ENCODE measurements around the gene SNW1.
"Not testable (repeated sequence)": the region's sequence is repeated elsewhere in the genome, so short reads cannot be mapped to it uniquely, and the experiment has no call there.

The SNW1 gene

GRCh38 chr14:77747425-77747824, 13.5 kb downstream of the SNW1 start:
- DNase-seq (ENCODE audit: low read depth): not testable (repeated sequence)

DNA sequence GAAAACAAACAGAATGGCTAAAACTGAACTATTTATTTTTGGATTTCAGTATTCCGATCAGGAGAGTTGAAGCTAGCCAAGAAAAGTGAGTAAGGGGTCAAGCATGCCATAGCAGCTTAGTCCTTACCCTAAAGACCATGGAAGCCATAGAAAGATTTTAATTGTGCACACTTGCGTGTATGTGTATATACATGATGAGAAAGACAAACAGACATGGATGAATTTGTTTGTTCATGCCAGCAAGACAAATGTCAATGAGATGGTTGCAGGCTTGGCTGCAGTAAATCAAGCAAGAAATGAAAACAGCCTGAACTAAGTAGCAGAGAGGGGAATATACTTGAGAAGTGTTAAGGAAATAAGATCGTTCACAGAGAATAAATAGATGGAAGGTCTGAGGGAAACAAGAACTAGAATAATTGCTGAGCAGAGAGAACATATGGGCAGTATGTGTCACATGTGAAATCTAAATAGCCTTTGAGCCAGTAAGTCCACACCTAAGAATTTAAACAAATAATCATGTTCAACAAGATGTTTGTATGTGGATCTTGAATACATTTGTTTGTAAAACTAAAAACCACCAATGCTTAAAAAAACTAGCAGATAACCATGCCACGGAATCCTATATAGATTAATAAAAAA, 14.8 kb downstream of the SNW1 start:
- no peak for DNase-seq (ENCODE audit: low read depth)

- DNase-seq (ENCODE audit: low read depth): no peak
These were observed 19.5 kb downstream of the SNW1 start for GRCh38 chr14:77741438-77741837.

GRCh38 chr14:77738559-77739250, 22.3 kb downstream of the SNW1 start:
- no peak for DNase-seq (ENCODE audit: low read depth)

DNA sequence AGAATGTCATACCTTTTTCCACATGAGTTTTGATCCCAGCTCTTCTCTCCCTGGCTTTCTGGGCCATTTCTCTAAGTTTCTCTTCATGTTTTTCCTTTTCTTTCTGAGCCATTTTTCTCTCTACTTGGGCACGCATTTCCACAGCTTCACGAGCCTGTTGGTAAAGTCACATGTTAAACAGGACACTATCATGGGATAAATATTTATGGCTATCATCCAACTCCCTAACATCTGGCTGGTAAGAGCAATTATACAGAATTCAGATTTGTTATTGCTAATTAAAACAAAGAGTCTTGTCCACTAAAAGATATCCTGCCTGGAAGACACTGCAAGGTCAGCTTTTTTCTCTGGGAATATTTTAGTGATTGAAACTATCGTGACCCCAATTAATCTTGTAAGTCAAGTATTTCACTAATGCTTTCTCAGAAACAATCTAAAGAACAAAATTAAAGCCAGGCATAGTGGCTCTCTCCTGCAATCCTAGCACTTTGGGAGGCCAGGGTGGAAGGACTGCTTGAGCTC, 29.9 kb downstream of the SNW1 start:
- no peak for DNase-seq (ENCODE audit: low read depth)

DNA sequence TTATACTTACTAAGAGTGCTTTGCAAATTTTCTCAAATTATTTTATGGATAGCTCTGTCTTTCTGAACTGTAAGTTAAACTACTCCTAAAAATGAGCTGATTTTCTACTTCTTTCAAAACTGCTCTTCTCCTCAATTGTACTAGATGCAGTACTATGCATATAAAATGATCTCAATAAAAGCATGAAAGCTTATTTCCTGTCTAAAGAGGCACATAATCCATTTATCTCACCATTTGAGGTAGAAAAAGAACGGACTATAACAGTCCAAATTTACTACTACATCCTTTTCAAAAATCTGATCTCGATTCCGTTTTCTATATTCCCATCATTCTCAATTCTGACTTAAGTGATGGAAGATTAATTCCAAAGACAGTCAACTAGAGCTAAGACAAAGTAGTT, 38.7 kb downstream of the SNW1 start:
- no peak for DNase-seq (ENCODE audit: low read depth)

- no peak for DNase-seq (ENCODE audit: low read depth)
These were observed 39.5 kb downstream of the SNW1 start for GRCh38 chr14:77721437-77721836.

GRCh38 chr14:77717608-77718305, 43.2 kb downstream of the SNW1 start:
- DNase-seq (ENCODE audit: low read depth): no peak

- no peak for DNase-seq (ENCODE audit: low read depth)
These were observed 46.0 kb downstream of the SNW1 start for GRCh38 chr14:77714926-77715325.

DNA sequence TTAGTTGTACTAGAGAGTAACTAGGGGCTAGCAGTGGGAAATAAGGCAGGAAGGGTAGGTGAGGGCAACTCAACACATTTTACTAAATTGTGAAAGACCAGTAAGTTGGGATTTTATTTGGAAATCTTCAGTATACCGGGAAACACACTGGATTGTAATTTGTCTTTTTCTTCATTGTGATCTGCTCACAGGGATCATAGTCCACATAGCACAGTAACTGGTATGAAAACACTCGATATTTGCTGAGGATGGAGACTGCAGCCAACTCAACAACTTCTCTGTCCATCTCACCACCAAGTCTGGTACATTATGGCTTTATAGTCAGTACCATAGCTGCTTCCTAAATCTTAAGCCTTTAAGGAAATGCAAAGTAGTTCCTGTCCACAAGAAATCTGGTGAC, 50.6 kb downstream of the SNW1 start:
- no peak for DNase-seq (ENCODE audit: low read depth)

- DNase-seq (ENCODE audit: low read depth): no peak
These were observed 51.5 kb downstream of the SNW1 start for GRCh38 chr14:77709412-77709811.

GRCh38 chr14:77708749-77709148, 52.2 kb downstream of the SNW1 start:
- DNase-seq (ENCODE audit: low read depth): no peak

GRCh38 chr14:77707724-77708408, 53.1 kb downstream of the SNW1 start, which contains the start of the genes ALKBH1 and SLIRP:
Gene ALKBH1, minus strand, starts transcription at chr14:77708023. Its CDS starts 19 bp downstream, at chr14:77708004.
Gene SLIRP, plus strand, starts transcription at chr14:77708103. Its CDS starts 9 bp downstream, at chr14:77708112.
- peak; percentile 84 for DNase-seq (ENCODE audit: low read depth)

GRCh38 chr14:77707355-77707723, 53.6 kb downstream of the SNW1 start:
- no peak for DNase-seq (ENCODE audit: low read depth)

DNA sequence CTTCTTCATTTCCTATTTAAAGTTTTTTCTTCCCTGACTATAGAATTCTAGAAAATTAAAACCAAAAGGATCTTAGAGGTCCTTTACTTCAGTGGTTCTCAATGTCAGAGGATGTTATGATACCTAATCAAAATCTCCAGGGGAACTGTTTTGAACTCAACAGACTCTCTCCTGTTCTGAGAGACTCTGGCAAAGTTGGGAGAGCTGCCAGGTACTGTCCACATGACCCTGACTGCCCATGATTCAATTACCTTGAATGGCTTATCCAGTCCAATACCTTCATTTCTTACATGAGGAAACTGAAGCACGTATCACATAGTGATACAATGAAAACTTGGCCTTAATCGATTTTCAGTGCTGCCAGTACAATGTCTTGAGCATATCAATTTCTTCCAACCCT, 69.7 kb downstream of the SNW1 start:
- no peak for DNase-seq (ENCODE audit: low read depth)

- DNase-seq (ENCODE audit: low read depth): no peak
These were observed 78.8 kb downstream of the SNW1 start for GRCh38 chr14:77682158-77682553.

- no peak for DNase-seq (ENCODE audit: low read depth)
These were observed 79.5 kb downstream of the SNW1 start for GRCh38 chr14:77681196-77682157.

DNA sequence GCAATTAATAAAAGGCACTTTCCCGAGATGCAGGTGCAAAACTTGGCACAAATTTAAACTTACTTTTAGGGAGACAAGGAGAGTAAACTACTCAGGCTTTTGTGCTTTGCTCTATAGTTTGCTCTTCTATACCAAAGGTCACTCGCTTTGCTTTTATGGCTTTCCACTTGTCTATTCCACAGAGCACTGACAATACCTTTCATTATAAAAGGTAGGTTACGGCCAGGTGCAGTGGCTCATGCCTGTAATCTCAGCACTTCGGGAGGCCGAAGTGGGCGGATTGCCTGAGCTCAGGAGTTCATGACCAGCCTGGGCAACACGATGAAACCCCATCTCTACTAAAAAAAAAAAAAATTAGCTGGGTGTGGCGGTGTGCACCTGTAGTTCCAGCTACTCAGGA, 86.0 kb downstream of the SNW1 start:
- DNase-seq (ENCODE audit: low read depth): no peak

DNA sequence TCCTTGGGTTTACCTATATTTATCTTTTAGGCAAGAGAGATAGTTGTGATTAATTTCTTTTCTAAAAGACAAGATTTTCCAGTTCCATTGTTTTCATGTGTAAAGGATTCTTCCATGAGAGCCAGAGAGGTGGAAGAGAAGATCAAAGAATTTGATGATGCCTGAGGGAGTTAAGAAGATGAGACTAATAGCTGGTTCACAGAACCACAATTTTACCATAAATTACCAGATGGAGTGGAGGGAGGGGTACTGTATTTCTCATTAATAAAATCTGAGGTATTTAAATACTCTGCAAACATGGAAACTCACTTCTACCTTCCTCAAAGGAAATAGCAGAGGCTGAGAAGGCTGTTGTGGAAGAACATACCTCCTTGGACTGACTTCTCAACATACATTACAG, 87.8 kb downstream of the SNW1 start:
- DNase-seq (ENCODE audit: low read depth): no peak
